DMS79 (cell line): ENCODE measurements around the gene LGR6.
A peak's percentile ranks its signal among the peaks of the same experiment; 100 is the strongest.

ENCODE experiments used
- DNase-seq: peaks from one replicate; lab custom pipeline; 2025; lab: John Stamatoyannopoulos, UW

The LGR6 gene

DNA sequence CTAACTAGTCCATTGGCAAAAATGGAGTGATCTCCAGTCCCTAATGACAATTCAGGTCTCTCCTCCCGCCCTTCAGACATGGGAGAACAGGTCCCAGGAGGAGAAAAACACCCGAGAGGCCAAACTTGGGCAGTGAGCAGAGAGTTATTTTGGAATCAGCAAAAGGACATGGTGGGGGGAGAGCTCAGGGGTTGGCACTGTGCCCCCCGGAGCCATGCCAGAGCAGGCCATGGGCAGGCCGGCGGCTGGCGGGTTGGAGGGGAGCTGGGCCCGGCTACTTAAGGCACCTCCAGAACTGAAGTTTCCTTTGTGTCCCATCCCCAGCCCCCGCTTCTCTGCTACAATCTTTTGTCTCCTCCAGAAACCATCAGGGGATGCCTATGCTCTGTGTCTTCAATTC is 7.1 kb downstream of the LGR6 start:
- no peak for DNase-seq

DNA sequence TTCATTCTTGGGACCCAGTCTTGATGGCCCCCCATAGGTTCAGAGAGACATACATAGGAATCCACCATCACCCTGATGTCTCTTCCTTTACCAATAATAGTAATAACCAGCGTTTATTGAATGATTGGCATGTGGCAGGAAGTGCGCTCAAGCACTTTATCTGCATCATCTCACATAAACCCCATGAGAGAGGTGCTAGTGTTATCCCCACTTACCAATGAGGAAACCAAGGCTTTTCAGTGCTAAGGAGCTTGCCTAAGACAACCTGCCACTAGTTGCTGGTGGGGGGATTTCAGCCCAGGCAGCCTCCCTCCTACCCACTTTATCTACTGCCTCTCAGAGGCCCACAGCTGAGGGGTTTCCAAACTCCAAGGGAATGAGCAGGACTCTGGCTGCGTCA is 7.7 kb downstream of the LGR6 start:
- no peak for DNase-seq

DNA sequence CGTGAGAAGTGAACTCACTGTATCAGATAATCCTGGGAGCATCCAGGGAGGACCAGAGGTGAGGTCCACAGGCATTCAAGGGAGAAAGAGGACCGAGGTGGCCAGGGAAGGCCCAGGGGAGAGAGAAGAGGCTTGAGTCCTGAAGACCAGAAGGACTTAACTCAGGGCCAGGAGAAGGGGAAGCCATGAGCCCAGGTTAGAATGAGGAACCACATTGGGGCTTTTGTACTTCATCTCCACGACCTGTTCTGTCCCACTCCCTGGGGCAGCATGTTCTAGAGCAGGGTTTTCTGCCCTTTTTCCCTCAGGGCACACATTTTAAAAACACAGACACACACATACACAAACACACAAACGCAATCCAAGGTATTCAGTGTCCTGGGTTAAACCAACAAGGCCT is 8.4 kb downstream of the LGR6 start:
- no peak for DNase-seq

DNA sequence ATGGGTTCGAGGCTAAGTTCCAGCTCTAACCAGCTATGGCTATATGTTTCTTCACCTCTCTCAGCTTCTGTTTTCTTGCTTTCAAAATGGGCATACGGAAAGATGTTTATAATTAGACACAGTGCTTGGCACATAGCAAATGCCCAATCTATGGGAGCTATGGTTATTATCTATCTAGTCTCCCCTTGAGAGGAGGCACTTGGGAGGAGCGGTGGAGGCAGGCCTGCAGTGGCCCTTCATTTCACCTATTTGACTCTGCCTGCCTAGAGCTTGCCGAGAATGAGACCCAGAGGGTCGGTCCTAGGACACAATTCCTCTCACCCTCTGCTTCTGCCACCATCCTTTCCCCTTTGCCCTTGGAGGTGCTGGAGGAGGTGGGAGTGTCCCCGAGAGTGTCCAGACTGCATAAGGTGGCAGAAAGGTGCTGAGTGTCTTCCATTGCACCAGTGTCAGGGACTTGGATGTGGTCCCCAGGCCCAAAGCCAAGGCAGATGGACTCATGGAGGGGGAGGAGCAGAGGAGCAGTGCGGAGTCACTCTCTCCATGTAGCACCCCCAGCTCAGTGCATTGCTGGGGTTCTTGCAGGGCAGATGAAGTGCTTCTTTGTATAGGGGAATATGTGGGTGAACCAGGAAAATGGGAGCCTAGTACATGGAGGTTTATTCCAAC is 9.0 kb downstream of the LGR6 start:
- no peak for DNase-seq

DNA sequence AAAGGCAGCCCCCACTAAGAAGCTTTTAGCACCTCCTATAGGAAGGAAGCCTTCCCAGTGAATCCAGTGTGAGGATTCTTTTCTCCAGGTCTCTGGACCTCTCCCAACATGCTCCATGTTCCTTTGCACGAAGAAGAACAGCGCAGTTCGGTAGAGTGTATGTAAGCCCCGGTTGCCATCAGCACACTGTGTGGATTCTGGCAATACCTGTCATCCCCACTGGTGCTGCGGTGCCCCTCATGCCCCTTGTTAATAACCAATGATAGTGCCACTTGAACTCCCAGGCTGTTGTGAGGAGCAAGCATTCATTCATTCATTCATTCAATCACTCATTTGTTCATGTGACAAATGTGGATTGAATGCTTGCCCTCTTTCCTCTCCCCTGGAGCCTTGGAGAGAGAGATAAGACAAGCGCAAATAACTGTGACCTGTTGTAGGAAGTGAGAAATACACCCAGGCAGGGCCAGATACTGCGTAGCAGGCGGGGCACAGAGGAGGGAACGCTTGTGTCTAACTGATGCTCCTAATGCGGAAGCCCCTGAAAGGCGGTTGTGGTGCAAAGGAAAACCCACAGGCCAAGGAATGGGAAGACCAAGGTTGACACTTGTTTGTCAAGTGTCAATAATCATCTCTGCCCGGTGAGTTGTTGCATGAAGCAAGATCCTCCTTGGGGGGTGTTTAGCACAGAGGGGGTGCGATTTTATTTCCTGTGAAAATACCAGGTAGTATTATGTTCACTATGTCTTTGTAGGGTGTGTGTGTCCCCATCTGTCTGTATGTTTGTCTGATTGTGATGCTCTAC is 9.8 kb downstream of the LGR6 start:
- no peak for DNase-seq

DNA sequence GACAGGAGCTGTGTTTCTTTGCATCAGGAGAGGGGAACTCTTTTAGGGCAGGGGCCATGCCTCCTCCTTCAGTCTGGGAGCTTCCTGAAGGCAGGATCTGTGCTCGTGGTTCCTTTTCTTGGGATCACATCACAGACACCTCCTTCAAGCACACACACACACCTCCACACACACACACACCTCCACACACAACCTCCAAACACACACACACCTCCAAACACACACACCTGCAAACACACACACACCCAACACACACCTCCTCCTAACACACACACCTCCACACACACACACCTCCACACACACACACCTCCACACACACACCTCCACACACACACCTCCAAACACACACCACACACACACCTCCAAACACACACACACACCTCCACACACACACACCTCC is 10.5 kb downstream of the LGR6 start:
- DNase-seq = no peak

DNA sequence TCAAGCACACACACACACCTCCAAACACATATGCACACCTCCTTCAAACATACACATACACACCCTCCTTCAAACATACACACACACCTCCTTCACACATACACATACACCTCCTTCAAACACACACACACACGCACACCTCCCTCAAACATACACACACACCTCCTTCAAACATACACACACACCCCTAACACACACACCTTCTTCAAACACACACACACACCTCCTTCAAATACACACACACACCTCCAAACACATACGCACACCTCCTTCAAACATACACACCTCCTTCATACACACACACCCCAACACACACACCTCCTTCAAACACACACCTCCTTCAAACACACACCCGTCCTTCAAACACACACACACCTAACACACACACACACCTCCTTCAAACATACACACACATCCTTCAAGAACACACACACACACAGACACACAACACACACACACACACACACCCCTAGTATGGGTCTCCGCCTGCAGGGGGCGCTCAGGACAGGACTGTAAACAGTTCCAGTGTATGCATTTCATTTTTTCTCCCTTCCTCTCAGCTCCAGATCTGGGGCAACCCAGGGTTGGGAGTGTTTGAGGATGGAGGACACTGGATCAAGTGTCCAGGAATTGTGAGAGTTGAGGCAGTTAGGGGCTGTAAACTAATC is 12.1 kb downstream of the LGR6 start:
- DNase-seq = no peak

DNA sequence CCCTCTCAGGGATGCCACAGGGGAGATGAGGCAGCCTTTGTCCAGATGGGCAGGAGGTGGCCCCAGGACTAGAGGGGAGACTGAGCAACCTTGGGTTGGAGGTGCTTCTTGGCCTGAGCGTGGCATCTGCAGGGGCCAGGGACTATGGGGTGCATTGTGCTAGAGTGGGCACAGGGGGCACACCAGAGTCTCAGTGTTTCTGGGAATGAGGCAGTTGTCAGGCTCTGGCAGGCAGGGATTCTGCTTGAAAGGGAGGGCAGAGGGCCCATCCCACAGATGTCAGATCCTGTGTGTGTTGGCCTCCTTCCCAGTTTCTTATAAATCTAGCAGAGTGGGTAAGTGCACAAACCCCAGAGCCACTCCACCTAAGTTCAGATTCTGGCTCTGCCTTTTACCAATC is 13.7 kb downstream of the LGR6 start:
- DNase-seq = peak; percentile 19

DNA sequence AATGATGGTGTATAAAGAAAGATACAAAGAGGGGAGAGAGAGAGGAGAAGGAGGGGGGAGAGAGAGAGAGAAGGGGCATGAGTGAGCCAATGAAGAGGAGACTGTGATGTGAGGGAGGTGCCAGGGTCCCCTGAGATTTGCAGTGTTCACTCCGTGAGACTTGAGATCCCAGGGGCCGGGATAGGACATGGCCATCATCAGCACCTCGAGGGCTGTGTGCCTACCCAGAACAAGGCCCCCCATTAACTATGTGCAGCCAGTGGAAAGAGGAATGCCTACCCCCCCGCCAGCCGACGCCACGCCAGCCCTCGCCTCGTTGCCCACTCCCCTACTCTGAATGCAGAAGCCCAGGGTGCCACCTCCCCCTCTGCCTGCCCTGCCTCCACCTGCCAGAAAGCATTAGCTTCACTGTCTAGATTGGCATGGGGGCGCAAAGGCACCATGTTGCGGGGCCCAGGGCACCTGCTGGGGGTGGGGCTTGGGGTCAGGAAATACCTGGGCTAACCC is 14.8 kb downstream of the LGR6 start:
- DNase-seq = no peak

DNA sequence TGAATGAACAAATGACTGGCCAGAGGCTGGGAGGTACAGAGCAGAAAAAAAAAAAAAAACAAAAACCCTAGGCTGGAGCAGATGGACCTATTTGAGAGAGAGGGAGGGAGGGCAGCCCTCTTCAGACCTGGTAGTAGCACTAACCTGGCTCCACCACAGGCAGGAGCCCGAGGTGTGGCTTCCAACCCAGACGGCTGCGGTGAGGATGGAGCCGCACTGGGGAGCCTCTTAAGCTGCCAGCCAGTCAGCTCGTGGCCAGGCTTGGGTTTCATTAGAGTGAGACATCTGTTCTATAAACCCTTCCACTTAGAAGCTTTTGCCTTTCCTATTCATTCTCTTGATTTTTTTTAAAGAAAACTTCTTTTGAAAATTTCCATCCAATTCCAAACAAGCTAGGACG is 16.8 kb downstream of the LGR6 start:
- DNase-seq = peak; percentile 90

DNA sequence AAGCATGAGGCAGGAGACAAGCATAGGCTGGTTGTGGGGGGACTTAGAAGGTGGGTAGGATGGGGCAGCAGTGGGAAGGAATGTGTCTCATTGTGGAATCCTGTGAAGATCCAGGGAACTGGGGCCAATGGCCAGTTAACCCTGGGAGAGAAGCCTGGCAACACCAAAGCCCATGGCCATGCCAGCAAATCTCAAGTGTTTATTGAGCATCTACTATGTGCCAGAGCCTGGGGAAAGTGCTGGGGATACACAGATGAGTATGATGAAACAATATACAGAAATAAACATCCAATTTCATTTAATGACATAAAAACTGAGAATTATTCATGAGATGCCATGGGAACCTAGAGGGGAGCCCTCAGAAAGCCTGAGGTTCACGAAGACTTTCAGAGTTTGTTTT is 17.4 kb downstream of the LGR6 start:
- no peak for DNase-seq

DNA sequence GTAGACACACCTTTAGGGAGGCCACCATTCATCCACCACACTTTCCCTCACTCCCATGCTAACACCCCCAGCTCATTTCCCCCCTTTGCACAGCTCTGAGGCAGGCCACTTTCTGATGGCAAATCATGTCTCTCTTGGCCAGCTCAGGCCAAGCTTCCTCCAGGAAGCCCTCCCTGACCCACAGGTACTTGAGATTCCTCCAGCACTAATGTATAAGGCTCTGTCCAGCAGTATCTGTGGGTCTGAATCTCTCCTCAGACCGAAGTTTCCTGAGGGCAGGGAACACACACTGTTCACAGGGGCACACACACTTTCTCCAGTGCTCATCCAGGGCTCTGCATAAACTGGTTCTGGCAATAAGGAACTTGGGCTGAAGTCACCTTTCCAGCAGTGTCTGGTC is 19.2 kb downstream of the LGR6 start:
- no peak for DNase-seq

DNA sequence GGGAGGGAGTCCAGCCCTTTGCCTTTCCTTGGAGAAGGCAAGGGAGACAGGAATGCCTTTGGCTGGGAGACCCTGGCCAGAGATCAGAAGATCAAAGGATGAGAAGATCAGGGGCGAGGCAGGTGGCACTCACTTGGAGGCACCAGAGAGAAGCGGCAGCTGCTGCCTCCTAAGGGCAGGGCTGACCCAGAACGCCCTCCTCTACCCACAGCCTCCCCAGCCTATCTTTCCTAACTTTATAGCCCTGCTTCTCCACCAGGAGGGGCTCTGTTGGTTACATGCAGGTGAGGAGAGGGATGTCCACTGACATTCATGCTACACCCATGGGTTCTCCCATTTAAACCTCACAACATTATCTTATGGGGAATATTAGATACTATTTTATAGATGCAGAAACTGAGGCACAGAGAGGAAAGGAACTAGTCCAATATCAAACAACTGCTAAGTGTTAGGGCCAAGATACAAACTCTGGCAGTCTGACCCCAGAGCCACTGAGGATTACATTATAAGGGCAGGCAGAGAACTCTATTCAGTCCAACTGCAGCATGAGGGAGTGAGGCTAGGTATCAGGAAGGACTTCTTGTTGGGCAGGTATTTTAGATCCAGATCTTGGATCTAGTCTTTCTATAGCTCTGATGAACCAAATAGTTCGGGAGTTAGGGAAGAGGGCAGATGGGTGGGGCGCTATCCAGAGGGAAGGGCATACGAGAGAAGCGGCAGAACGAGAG is 19.9 kb downstream of the LGR6 start:
- DNase-seq = no peak

DNA sequence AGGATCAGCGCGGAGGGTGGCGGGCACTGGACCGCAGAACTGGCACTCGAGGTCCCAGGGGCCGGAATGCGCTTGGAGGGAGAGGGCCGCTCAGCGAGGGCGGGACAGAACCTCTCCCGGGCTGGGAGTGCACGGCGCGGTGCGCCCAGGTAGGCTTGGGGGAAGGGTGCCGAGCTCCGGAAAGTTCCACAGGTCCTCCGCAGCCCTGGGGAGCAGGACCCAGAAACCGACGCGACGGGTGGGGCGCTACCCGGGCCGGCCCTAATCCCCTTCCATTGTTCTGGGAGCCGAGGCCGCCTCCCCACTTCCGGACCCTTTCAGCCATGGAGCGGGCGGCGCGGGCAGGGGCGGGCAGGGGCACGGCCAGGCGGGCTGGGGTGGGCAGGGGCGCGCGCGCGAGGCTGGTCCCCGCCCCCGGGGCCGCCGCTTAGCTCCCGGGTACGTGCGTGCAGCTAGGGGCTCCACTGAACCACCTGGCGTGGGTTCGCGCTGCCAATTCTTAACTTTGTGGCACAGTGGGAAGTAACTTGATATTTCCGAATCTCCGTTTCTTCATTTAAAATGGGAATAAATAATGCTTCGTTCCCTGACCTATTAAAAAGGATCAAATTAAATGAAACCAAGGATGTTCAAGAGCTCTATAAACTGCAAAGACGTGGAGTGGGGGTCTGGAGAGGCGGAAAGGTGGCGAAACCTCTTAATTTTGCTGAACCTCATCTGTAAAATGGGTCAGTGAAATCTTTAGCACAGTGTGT is 20.7 kb downstream of the LGR6 start:
- no peak for DNase-seq

DNA sequence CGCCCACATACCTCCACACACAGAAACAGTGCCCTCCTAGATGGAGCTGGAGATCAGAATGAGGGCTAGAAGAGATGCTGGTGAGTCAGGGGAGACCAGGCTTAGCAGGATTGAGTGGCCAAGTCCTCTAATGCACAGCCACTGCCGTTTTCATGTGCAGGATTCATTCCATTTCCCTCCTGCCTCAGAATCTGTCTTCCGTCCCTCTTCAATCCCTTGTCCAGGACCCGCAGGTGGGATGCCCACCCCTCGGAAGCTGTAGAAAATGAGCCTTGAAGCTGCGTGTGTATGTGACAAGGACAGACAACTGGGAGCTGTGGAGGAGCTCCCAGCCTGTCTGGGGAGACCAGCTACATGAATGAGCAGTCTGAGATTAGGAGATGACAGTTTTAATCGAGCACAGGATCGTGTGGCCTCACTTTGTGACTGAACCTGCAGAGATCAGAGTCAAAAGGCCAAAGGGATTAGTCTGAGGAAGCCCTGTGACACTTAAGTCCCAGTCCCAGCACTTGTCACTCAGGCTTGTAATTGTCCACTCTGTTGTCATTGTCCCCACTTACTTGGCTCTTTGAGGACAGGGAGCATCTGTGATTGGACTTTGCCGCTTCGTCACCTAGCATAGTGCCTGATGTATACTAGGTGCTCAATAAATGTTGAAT is 22.0 kb downstream of the LGR6 start:
- DNase-seq = no peak

DNA sequence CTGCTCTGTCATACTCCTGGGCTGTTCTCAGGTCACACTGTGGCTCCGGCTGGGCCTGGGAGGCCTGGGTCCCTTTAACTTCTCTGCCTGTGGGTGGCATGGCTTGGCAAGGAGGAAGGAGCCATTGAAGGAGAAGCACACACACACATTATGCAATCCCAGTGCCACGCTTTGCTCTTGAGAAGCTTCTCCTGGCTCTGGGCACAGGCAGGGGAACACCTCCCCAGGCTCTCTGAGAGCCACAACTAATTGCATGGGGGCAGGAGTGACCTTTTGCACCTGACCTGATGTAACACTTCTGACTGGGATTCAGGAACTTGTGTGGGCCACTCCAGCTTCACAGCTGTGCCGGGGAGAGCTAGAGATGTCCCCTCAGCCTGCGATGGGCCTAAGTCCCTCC is 23.1 kb downstream of the LGR6 start:
- DNase-seq = peak; percentile 32

DNA sequence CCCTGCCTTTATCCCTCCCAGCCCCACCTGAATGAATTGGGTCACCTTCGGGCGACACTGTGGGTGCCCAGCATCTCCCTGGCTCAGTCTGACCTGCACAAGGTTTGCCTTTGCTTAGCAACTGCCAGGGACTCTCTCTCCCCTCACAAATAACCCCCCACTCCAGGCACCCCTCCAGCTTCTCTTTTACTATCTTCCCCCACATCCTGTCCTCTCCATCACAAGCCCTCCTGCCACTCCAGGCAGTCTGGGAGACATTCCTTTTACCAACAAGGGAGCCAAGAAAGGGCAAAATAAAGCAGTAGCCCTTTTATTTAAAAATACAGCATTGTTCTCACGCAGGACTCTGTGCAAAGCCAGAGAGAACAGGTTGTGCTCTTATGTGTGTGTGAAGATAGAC is 23.9 kb downstream of the LGR6 start:
- DNase-seq = no peak

DNA sequence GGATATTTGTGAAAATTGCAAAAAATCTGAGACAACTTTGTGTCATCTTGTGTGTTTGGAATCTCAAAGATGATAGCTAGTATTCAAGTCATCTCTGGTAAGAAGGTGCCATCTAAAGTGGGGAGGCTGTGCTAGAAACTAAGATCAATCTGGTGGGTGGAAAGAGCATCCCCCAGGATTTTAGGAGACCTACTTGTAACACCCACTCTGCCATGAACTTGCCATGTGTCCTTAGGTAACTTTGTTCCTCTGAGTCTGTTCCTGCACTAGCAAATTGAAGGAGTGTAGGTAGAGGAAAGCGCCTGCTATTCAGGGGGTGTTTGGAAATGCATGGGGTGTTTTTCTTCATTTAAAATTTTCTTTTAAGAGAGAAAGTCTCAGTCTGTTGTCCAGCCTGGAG is 24.4 kb downstream of the LGR6 start:
- DNase-seq = no peak

DNA sequence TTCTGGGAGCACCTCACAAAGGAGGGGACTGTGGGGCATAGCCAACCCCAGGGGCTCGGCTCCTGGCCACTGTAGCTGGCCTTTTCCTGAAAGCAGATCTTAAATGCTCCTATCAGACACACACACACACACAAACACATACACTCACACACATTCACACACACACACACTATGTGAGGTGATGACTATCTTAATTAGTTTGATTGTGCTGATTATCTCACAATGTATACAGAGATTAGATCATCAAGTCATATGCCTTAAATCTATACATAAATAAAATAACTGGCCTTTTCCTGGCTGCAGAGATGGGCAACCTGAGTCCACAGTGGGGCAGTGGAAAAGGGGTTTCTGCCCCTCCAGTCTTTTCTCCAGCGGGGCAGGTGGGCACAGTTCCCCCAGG is 27.1 kb downstream of the LGR6 start:
- DNase-seq = no peak

DNA sequence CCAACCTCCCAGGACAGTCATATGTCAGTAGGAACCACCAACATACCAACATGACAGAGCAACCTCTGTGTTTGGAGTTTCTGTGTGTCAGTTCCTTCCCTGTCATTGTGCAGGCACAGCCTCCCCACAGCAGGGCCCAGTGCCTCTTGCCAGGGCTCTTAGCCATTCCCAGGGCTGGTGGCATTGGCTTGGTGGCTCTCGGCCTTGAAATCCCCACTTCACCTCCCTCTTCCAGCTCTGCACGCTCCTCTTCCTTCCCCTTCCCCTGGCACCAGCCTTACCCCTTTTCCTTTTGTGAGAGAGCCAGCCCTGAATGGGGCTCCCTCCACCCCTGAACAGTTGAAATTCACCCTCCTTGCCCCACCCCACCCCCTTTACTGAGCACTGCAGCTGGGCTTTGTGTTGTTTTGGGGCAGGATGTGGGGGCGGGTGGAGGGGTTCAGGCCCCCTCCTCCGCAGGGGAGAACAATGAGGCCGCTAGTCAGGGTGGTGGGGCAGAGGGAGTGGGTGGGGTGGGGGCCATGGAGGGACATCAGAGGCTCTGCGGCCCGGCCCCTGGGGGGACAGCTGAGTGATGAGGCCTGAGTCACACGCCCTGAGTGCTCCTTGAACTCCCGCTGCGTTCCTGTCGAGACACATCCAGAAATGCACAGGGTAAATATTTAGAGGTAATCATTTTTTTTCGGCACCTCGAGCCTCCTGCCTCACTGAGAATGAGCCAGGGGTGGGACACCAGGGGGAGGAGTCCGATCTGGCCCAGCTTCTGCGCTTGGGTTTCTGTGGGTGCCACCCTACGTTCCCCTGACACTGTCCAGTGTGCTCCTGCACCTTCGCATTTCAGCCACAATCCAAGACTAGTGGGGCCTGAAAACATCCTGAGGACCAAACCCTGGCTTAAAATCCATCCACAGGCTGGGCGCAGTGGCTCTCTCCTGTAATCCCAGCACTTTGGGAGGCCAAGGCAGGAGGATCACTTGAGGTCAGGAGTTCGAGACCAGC is 28.6 kb downstream of the LGR6 start:
- peak; percentile 79 for DNase-seq
